Glutamatergic neuron (in vitro differentiated cells): ENCODE results near the gene WDR7. TPM values are rescaled to one million over a fixed set of nuclear protein-coding genes. Genes with fewer than 3 reads are reported as not detected.

Experiments used
- DNase-seq: peaks from one replicate; pipeline ENCODE4 v3.0.0; 2022
- H3K27ac Mint-ChIP-seq: one replicate; pipeline ENCODE4 v1.8.0; 2020; ENCODE audit warnings: mild to moderate bottlenecking, mixed read lengths, inconsistent platforms; ENCODE audit not compliant: unreplicated experiment
- H3K27me3 Mint-ChIP-seq: one replicate; pipeline ENCODE4 v1.8.0; 2020; ENCODE audit warnings: mild to moderate bottlenecking, moderate library complexity, mixed read lengths, inconsistent platforms; ENCODE audit not compliant: unreplicated experiment
- H3K36me3 Mint-ChIP-seq: one replicate; pipeline ENCODE4 v1.8.0; 2020; ENCODE audit warnings: mild to moderate bottlenecking, mixed read lengths, inconsistent platforms; ENCODE audit not compliant: unreplicated experiment
- H3K4me1 Mint-ChIP-seq: one replicate; pipeline ENCODE4 v1.8.0; 2020; ENCODE audit warnings: mild to moderate bottlenecking, low read depth, mixed read lengths, inconsistent platforms; ENCODE audit not compliant: unreplicated experiment
- H3K4me3 Mint-ChIP-seq: one replicate; pipeline ENCODE4 v1.8.0; 2020; ENCODE audit warnings: mild to moderate bottlenecking, mixed read lengths, inconsistent platforms; ENCODE audit not compliant: unreplicated experiment
- H3K9me3 Mint-ChIP-seq: one replicate; pipeline ENCODE4 v1.8.0; 2020; ENCODE audit warnings: mild to moderate bottlenecking, moderate library complexity, mixed read lengths, inconsistent platforms; ENCODE audit not compliant: unreplicated experiment
- total RNA-seq: library from RNA; stranded (reverse); fragmentation: NEBNext Ultra II Directional; extraction: Animal tissue kit (Norgen Biotek cat#: 25700); gene quantifications from one replicate; pipeline ENCODE4 v1.2.1, GENCODE V29; 2021; ENCODE audit not compliant: unreplicated experiment
- TF ChIP-seq, protein P1 (sequence below): fragments of 200-600 bp; sonication (generic); IDR thresholded peaks from one replicate; pipeline ENCODE4 v1.5.0; 2021; ENCODE audit not compliant: partially characterized antibody, unreplicated experiment

WDR7 gene
- total RNA-seq, 1 donor from 2014 or later: 41.8 TPM

DNA sequence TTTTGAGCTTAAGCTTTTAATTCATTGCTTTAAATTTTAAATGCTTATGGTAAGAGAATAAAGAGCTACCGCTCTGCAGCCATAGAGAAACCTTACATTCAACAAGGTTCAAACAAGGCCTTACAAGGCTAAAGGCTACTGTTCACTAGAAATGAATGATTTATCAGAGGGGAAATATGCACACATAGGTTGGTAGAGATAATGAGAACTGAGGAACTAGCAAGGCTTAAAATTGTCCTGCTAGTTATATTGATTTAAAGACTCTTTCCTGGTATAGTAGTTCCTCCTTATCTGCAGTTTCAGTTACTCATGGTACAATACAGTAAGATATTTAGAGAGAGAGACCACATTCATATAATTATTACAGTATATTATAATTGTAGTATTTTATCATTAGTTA lies 193.4 kb downstream of the WDR7 start:
- no peak for DNase-seq
- Mint-ChIP-seq H3K4me1 (no peaks in the 10 kb centered on the region), H3K4me3 (no peak overlapping the region), H3K27me3 (no peaks in the 10 kb centered on the region), H3K9me3 (peaks cover 2% of the 10 kb centered on the region), H3K27ac (no peak overlapping the region), H3K36me3 (peaks cover 17% of the 10 kb centered on the region)
- TF ChIP-seq, protein P1, sequence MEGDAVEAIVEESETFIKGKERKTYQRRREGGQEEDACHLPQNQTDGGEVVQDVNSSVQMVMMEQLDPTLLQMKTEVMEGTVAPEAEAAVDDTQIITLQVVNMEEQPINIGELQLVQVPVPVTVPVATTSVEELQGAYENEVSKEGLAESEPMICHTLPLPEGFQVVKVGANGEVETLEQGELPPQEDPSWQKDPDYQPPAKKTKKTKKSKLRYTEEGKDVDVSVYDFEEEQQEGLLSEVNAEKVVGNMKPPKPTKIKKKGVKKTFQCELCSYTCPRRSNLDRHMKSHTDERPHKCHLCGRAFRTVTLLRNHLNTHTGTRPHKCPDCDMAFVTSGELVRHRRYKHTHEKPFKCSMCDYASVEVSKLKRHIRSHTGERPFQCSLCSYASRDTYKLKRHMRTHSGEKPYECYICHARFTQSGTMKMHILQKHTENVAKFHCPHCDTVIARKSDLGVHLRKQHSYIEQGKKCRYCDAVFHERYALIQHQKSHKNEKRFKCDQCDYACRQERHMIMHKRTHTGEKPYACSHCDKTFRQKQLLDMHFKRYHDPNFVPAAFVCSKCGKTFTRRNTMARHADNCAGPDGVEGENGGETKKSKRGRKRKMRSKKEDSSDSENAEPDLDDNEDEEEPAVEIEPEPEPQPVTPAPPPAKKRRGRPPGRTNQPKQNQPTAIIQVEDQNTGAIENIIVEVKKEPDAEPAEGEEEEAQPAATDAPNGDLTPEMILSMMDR: no peak

DNA sequence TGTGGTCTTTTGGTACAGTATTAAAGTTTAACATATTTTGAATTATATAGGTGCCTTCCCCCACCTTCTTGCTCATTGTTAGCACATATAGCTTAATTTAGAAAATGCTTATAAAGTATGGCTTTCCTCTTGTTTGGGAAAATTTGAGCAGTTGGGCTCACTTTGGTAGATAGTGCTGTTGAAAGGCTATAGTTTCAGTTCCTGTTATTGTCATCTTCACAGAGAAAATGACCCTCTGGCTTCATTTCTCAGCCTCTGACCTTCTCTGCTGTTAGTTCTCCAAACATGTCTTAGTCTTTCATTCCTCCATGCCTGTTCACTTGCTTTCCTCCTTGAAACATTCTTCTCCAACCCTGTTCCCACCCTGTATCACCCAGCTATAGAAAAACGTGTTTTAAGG lies 200.6 kb downstream of the WDR7 start:
- TF ChIP-seq, protein P1: no peak
- Mint-ChIP-seq H3K36me3 (peaks cover 14% of the 10 kb centered on the region), H3K9me3 (peaks cover 2% of the 10 kb centered on the region), H3K4me3 (no peak overlapping the region), H3K27me3 (peaks cover 2% of the 10 kb centered on the region), H3K27ac (no peak overlapping the region), H3K4me1 (peaks cover 8% of the 10 kb centered on the region)
- DNase-seq: no peak

- TF ChIP-seq, protein P1: no peak
- Mint-ChIP-seq H3K4me3 (no peak overlapping the region), H3K4me1 (peaks cover 8% of the 10 kb centered on the region), H3K27ac (peak overlapping the region; percentile 18), H3K36me3 (peaks cover 4% of the 10 kb centered on the region), H3K27me3 (peaks cover 2% of the 10 kb centered on the region), H3K9me3 (peaks cover 2% of the 10 kb centered on the region)
- no peak for DNase-seq
These were observed 202.8 kb downstream of the WDR7 start for GRCh38 chr18:56853961-56854360.

DNA sequence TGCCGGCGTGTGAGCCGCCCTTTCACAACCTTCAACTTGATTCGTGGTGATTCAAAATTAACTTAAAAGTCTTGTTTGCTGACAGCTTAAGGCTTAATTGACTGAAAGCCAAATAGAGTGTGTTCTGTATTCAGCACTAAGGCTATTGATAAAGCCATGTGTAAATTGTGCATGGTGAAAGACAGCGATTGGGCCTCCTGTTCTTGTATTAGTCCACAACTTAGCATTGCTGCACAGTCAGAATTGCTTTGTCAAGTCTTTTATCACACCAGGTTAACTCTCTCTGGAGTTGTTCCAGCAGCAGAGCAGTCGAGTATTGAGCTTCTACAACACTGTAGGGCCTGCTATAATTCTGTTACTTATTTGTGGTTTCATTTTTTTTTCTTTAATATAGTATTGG lies 210.1 kb downstream of the WDR7 start:
- H3K27ac Mint-ChIP-seq: no peak overlapping the region
- peaks cover 16% of the 10 kb centered on the region for H3K4me1 Mint-ChIP-seq
- no peak for DNase-seq
- H3K36me3 Mint-ChIP-seq: no peaks in the 10 kb centered on the region
- no peaks in the 10 kb centered on the region for H3K9me3 Mint-ChIP-seq
- H3K4me3 Mint-ChIP-seq: no peak overlapping the region
- H3K27me3 Mint-ChIP-seq: no peaks in the 10 kb centered on the region
- TF ChIP-seq, protein P1: no peak

DNA sequence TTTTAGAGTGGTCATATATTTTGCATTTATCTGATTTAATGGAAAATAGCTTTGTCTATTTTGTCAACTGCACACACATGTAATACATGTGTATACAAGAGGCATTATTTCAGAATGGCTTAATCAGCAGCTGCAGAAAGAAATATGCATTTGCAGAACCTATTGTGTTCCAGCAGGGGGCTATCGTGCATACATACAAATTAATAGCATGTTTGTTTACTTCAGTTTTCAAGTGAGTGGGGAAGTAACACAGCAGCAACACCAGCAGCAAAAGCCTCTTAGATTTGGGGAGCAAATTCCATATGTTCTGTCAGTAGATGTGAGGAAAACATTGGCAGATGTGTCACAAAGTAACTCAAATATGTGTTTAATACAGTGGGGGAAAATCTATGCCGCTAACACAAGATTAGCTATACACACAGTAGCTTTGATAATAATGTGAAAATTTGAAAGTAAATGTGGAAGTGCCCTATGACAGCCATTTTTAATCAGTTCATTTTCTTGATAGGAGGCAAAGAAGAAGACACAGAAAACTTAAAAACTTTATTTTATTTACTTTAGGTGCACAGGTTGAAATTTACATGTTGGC lies 218.1 kb downstream of the WDR7 start:
- H3K27me3 Mint-ChIP-seq: peaks cover 3% of the 10 kb centered on the region
- no peak for DNase-seq
- peaks cover 26% of the 10 kb centered on the region for H3K4me1 Mint-ChIP-seq
- TF ChIP-seq, protein P1: peak; percentile 79
- H3K36me3 Mint-ChIP-seq: no peaks in the 10 kb centered on the region
- H3K4me3 Mint-ChIP-seq: no peak overlapping the region
- peaks cover 2% of the 10 kb centered on the region for H3K9me3 Mint-ChIP-seq
- H3K27ac Mint-ChIP-seq: no peak overlapping the region
